ENCODE data around the gene IGFBPL1.

- TF ChIP-seq FOXM1 (IDR thresholded peaks at IDR 0.05; ENCODE audit: low read depth, low read length) (no peak), NFXL1 (IDR thresholded peaks at IDR 0.05; ENCODE audit: borderline replicate concordance) (no peak), JUND (IDR thresholded peaks at IDR 0.05; ENCODE audit: low read depth, low read length) (no peak), POLR2AphosphoS5 (IDR thresholded peaks at IDR 0.05; ENCODE audit: low read length) (no peak), REST (IDR thresholded peaks at IDR 0.05; ENCODE audit: low read depth, low read length) (no peak), RAD21 (IDR thresholded peaks at IDR 0.05; ENCODE audit: insufficient read depth, low read depth, low read length) (no peak)
Measured at GRCh38 chr9:38382141-38382540, 42.1 kb downstream of the IGFBPL1 start.
